Ovary (tissue), 9 donors: ENCODE data around the gene FCRL6. TPM values are rescaled to one million over a fixed set of nuclear protein-coding genes. Genes with fewer than 3 reads are reported as not detected.

Experiments used
- DNase-seq, 5 donors: peaks; one replicate each; pipeline ENCODE4 v3.0.0-alpha.2; 2019 to 2020
- H3K27ac ChIP-seq, 2 donors: fragments of 200-600 bp; one replicate each; pipeline versions ENCODE4 v1.5.1 to v1.8.0; 2019 to 2022
- H3K27me3 ChIP-seq: fragments of 200-600 bp; one replicate; pipeline ENCODE4 v1.8.0; 2022
- H3K36me3 ChIP-seq: fragments of 200-600 bp; sonication (generic); one replicate; pipeline ENCODE4 v1.5.1; 2019
- H3K4me1 ChIP-seq: one replicate; pipeline ENCODE4 v1.8.1; 2013; ENCODE audit warnings: mild to moderate bottlenecking, moderate library complexity; ENCODE audit not compliant: insufficient read depth
- H3K4me3 ChIP-seq: fragments of 200-600 bp; sonication (generic); one replicate; pipeline ENCODE4 v1.5.1; 2017
- H3K9me3 ChIP-seq, 2 donors: fragments of 200-600 bp in 1 of 2; sonication (generic) in 1 of 2; one replicate each; pipeline versions ENCODE4 v1.5.1 to v1.8.1; 2013 to 2019; ENCODE audit warnings: mild to moderate bottlenecking in 1 of 2, moderate library complexity in 1 of 2
- EP300 ChIP-seq: sonication (generic); formaldehyde crosslinking; IDR thresholded peaks from one replicate; pipeline ENCODE4 v1.6.1; 2017; ENCODE audit warnings: antibody characterized with exemption
- POLR2A ChIP-seq: fragments of 450-650 bp; IDR thresholded peaks from one replicate; pipeline ENCODE4 v1.6.1; 2017; ENCODE audit warnings: antibody characterized with exemption, mild to moderate bottlenecking, moderate library complexity
- WGBS, 3 donors: extraction: QIAGEN DNeasy Blood & Tissue Kit in 1 of 3; methylation state at CpG; one replicate each; pipeline versions ENCODE4 v1.1.5 to v1.1.7; 2013 to 2017; 5-methylcytosine and 5-hydroxymethylcytosine counted together
- intact Hi-C, 4 donors: fragments of 100-400 bp; cut with DNase I; formaldehyde crosslinking; loops; one replicate each; pipeline versions ENCODE4 v1.11.0 to v1.15.1; 2022 to 2023
- polyA plus RNA-seq, 2 donors: library from polyadenylated mRNA; stranded (reverse); fragments of 200-250 nt in 1 of 2; fragments of 350-450 nt in 1 of 2; fragmentation: Illumina TruSeq in 1 of 2; extraction: RNeasy Lipid Tissue Mini Kit (QIAGEN cat#74804) in 1 of 2; gene quantifications; one replicate each; pipeline ENCODE4 v1.2.3, GENCODE V29; 2013 to 2014
- total RNA-seq, 7 donors: library from RNA; depleted of rRNA in 2 of 7; stranded (reverse); fragments of >200 nt in 2 of 7; fragmentation: NEBNext Ultra II Directional in 3 of 7; extraction: Animal tissue kit (Norgen Biotek cat#: 25700) in 3 of 7; gene quantifications; one replicate each; pipeline versions ENCODE4 v1.1.0 to v1.2.4, GENCODE V29; 2016 to 2023
- TF ChIP-seq, protein P1 (sequence below), 3 donors: fragments of 450-650 bp in 2 of 3; fragments of 200-600 bp in 1 of 3; IDR thresholded peaks; one replicate each; pipeline versions ENCODE4 v1.5.1 to v1.8.0; 2016 to 2022; ENCODE audit warnings: antibody characterized with exemption in 3 of 3, mild to moderate bottlenecking in 1 of 3
- donor health status: DM: no; HTN: no; CAD: no; lungs with moderate emphysema.
- donor health status: DM: no; HTN: no; CAD: no.
- donor health status: Bipolar disorder and iron deficiency.
- donor health status: DM: yes; HTN: yes; CAD: no.
- donor health status: DM: no; HTN: no; CAD: no.
- donor health status: DM: yes; HTN: yes; CAD: no.

FCRL6 gene
- total and polyA plus RNA-seq, 9 donors: 0.08 to 2.3 (median 0.20) TPM; not detected in 2

DNA sequence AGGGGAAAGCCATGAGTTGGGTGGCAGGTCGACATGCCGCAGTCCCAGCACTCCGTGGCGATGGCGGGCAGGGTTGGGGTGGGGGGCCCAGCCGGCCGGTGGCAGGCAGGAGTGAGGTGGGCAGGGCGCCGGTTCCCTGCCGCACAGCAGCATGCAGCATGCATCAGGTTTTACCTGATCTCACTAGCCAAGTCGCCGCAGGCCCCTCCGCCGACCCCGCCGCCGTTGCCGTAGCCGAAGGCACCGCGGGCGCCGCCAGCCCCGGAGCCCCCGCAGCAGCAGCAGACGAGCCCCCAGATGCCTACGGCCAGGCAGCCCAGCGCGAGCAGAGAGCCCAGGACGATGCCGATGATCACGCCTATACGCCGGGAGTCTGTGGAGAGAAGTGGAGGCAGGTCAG is 53.5 kb downstream of the FCRL6 start:
- H3K36me3 ChIP-seq: no peaks in the 10 kb centered on the region
- H3K27me3 ChIP-seq: no peaks in the 10 kb centered on the region
- H3K4me3 ChIP-seq: no peak overlapping the region
- TF ChIP-seq, protein P1, sequence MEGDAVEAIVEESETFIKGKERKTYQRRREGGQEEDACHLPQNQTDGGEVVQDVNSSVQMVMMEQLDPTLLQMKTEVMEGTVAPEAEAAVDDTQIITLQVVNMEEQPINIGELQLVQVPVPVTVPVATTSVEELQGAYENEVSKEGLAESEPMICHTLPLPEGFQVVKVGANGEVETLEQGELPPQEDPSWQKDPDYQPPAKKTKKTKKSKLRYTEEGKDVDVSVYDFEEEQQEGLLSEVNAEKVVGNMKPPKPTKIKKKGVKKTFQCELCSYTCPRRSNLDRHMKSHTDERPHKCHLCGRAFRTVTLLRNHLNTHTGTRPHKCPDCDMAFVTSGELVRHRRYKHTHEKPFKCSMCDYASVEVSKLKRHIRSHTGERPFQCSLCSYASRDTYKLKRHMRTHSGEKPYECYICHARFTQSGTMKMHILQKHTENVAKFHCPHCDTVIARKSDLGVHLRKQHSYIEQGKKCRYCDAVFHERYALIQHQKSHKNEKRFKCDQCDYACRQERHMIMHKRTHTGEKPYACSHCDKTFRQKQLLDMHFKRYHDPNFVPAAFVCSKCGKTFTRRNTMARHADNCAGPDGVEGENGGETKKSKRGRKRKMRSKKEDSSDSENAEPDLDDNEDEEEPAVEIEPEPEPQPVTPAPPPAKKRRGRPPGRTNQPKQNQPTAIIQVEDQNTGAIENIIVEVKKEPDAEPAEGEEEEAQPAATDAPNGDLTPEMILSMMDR (IDR thresholded peaks at IDR 0.05): no peak
- TF ChIP-seq EP300 (no peak), POLR2A (no peak)
- 81 to 83% (median 82%) methylated on average over 34 of the region's 34 CpGs for WGBS, 3 donors
- H3K4me1 ChIP-seq: peaks cover 3% of the 10 kb centered on the region
- peak overlapping the region; percentile 90 to 98 for H3K27ac ChIP-seq
- H3K9me3 ChIP-seq: no peaks in the 10 kb centered on the region
- peak in 3 of 5 donors; percentile 43 to 50 (median 46) for DNase-seq
- intact Hi-C loops: loop anchor here in 3 of 4 donors (10.0 kb wide), 2 partner anchors 69 to 1861 kb away; partner anchors contain the start of genes TAGLN2 (in 2 of the 3) and KIRREL1 (in 1 of the 3)

DNA sequence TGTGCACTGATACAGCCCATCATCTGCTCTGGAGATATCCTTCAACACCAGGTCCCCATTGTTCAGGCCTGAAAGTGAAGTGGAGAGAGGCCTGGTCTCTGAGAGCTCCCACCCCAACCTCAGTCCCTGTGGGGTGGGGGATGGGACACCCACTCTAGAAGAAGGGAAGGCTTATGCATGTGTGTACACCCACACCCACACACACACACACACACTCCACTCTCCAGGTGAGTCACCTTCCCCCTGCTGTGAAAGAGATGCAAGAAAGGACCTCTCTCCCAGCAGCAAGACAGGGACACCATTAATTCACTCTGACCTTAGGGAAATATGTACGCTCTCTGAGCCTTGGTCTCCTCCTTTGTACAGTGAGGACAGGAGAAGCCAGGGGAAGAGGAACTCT is 54.4 kb downstream of the FCRL6 start:
- no peak for DNase-seq
- intact Hi-C loops: loop anchor here in 3 of 4 donors (10.0 kb wide), 2 partner anchors 68 to 1862 kb away; partner anchors contain the start of genes TAGLN2 (in 2 of the 3) and KIRREL1 (in 1 of the 3)
- Histone ChIP-seq H3K27ac (peak overlapping the region; percentile 90 to 98), H3K36me3 (no peaks in the 10 kb centered on the region), H3K27me3 (no peaks in the 10 kb centered on the region), H3K9me3 (no peaks in the 10 kb centered on the region), H3K4me1 (peaks cover 3% of the 10 kb centered on the region), H3K4me3 (no peak overlapping the region)
- no peak for TF ChIP-seq EP300
- no peak for TF ChIP-seq POLR2A
- TF ChIP-seq, protein P1 (IDR thresholded peaks at IDR 0.05): no peak
- WGBS, 3 donors: 92 to 100% (median 96%) methylated on average over 1 of the region's 1 CpG

DNA sequence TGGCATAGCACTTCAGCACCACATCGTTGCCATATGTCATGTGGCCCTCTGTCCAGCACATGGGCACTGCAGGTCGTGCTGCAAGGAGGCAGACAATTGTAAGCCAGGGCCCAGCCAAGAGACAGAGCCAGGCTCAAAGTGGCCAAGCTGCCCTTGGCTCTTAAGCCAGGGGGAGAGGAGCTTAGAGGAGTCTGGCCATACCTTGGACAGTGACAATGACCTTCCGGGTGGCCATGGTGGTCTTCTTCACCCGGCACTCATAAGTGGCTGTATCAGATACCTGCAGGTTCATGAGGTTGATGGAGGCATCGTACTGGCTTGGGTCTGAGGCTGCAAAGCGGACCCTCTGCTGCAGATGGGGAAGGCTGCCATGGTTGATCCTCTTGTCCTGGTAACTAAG is 55.7 kb downstream of the FCRL6 start:
- WGBS, 3 donors: 88 to 97% (median 94%) methylated on average over 6 of the region's 6 CpGs
- Histone ChIP-seq H3K27me3 (no peaks in the 10 kb centered on the region), H3K36me3 (no peaks in the 10 kb centered on the region), H3K9me3 (no peaks in the 10 kb centered on the region), H3K4me1 (peaks cover 3% of the 10 kb centered on the region), H3K27ac (no peak overlapping the region), H3K4me3 (no peak overlapping the region)
- DNase-seq: no peak
- no peak for TF ChIP-seq EP300
- TF ChIP-seq POLR2A: no peak
- TF ChIP-seq, protein P1 (IDR thresholded peaks at IDR 0.05): no peak
- intact Hi-C loops: loop anchor here in 3 of 4 donors (10.0 kb wide), 2 partner anchors 67 to 1863 kb away; partner anchors contain the start of genes TAGLN2 (in 2 of the 3) and KIRREL1 (in 1 of the 3)

DNA sequence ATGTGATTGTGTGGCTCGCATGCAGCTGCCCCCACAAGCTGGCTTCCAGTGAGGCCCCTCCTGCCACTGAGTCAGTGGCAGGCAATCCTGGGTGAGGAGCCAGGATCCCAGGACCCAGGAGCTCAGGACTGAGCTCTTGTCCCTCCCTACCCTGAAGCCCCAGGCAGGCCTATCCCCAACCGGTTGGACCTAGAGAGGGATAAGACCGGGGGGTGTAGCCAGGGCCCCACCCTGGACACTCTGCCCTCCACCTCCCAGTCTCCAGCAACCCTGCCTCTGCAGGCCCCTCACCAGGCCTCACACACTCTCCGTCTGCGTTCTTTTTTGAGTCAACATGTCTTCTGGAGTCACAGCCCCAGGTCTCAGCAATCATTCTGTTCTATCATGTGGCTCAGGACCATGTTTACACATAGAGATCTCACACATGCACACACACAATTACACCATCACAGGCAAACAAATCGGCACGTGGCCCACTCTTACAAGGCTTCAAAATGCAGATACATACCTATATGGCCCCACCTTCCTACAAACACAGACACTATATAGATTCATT is 57.7 kb downstream of the FCRL6 start:
- no peaks in the 10 kb centered on the region for H3K27me3 ChIP-seq
- H3K9me3 ChIP-seq: no peaks in the 10 kb centered on the region
- H3K4me1 ChIP-seq: peaks cover 3% of the 10 kb centered on the region
- no peaks in the 10 kb centered on the region for H3K36me3 ChIP-seq
- no peak overlapping the region for H3K4me3 ChIP-seq
- TF ChIP-seq, protein P1 (IDR thresholded peaks at IDR 0.05): no peak
- no peak for TF ChIP-seq EP300
- TF ChIP-seq POLR2A: no peak
- WGBS, 3 donors: 72 to 80% (median 74%) methylated on average over 7 of the region's 7 CpGs
- no peak overlapping the region for H3K27ac ChIP-seq
- intact Hi-C loops: loop anchor here (5.0 to 10.0 kb wide), 3 partner anchors 62 to 1865 kb away; partner anchors contain the start of genes TAGLN2 (in 2 of the 4) and KIRREL1 (in 1 of the 4)
- no peak for DNase-seq
